ENCODE results near the gene IER3. TPM values are rescaled to one million over a fixed set of nuclear protein-coding genes. Genes with fewer than 3 reads are reported as not detected.

Gene IER3
- total and polyA plus RNA-seq, 2 of the 13 experiments (the other 11 are each of a cell fraction or from before 2014, with no cell fraction given): 51.1 to 131 TPM

DNA sequence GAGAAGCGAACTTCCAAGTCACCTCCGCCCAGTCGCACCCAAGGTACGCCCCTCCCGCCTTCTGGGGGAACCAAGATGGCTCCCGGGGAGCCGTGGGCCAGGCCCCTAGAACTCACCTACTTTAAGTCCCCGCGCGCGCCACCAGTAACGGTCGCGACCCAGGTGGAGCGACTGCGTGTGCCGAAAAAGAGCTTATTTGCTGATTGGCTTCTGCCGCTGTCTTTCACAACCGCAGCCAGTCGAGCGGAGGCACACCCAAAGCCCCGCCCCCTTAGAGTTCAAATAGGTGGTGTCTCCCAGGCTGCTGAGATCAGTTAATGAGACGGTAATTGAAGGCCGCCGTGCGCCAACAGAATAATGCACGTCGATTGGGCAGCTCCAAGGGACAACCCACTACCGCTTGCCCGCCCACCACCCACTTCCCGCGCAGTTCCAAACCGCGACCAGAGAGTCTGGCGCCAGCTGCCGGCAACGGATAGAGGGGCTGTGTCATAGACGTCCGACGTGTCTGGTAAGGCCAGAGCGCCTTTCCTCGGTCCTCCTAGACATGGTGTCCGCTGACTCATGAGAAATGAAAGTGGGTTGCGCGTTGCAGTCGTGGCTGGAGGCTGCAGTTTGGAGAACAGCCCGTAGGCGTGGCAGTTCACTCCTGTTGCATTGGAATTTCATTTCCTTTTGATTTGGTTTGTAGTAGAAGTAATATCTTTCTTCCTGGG, 27.1 kb downstream of the IER3 start, which contains the start of gene MDC1 (continued):
- TF ChIP-seq, protein P1, sequence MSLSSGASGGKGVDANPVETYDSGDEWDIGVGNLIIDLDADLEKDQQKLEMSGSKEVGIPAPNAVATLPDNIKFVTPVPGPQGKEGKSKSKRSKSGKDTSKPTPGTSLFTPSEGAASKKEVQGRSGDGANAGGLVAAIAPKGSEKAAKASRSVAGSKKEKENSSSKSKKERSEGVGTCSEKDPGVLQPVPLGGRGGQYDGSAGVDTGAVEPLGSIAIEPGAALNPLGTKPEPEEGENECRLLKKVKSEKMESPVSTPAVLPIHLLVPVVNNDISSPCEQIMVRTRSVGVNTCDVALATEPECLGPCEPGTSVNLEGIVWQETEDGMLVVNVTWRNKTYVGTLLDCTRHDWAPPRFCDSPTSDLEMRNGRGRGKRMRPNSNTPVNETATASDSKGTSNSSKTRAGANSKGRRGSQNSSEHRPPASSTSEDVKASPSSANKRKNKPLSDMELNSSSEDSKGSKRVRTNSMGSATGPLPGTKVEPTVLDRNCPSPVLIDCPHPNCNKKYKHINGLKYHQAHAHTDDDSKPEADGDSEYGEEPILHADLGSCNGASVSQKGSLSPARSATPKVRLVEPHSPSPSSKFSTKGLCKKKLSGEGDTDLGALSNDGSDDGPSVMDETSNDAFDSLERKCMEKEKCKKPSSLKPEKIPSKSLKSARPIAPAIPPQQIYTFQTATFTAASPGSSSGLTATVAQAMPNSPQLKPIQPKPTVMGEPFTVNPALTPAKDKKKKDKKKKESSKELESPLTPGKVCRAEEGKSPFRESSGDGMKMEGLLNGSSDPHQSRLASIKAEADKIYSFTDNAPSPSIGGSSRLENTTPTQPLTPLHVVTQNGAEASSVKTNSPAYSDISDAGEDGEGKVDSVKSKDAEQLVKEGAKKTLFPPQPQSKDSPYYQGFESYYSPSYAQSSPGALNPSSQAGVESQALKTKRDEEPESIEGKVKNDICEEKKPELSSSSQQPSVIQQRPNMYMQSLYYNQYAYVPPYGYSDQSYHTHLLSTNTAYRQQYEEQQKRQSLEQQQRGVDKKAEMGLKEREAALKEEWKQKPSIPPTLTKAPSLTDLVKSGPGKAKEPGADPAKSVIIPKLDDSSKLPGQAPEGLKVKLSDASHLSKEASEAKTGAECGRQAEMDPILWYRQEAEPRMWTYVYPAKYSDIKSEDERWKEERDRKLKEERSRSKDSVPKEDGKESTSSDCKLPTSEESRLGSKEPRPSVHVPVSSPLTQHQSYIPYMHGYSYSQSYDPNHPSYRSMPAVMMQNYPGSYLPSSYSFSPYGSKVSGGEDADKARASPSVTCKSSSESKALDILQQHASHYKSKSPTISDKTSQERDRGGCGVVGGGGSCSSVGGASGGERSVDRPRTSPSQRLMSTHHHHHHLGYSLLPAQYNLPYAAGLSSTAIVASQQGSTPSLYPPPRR (CRISPR knock-in tag; IDR thresholded peaks at IDR 0.05; ENCODE audit: borderline replicate concordance): peak; percentile 85
- TF ChIP-seq KMT2B (CRISPR knock-in tag; IDR thresholded peaks at IDR 0.05): peak; percentile 95
- TF ChIP-seq, protein P2, sequence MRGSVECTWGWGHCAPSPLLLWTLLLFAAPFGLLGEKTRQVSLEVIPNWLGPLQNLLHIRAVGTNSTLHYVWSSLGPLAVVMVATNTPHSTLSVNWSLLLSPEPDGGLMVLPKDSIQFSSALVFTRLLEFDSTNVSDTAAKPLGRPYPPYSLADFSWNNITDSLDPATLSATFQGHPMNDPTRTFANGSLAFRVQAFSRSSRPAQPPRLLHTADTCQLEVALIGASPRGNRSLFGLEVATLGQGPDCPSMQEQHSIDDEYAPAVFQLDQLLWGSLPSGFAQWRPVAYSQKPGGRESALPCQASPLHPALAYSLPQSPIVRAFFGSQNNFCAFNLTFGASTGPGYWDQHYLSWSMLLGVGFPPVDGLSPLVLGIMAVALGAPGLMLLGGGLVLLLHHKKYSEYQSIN (CRISPR knock-in tag; IDR thresholded peaks at IDR 0.05; ENCODE audit: borderline replicate concordance): no peak
- TF ChIP-seq, protein P3, sequence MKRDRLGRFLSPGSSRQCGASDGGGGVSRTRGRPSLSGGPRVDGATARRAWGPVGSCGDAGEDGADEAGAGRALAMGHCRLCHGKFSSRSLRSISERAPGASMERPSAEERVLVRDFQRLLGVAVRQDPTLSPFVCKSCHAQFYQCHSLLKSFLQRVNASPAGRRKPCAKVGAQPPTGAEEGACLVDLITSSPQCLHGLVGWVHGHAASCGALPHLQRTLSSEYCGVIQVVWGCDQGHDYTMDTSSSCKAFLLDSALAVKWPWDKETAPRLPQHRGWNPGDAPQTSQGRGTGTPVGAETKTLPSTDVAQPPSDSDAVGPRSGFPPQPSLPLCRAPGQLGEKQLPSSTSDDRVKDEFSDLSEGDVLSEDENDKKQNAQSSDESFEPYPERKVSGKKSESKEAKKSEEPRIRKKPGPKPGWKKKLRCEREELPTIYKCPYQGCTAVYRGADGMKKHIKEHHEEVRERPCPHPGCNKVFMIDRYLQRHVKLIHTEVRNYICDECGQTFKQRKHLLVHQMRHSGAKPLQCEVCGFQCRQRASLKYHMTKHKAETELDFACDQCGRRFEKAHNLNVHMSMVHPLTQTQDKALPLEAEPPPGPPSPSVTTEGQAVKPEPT (CRISPR knock-in tag; IDR thresholded peaks at IDR 0.05; ENCODE audit: low read depth): no peak
- TF ChIP-seq SMC3 (IDR thresholded peaks at IDR 0.05; ENCODE audit: low read length): no peak
- no peak for TF ChIP-seq ZNF263 (CRISPR knock-in tag; IDR thresholded peaks at IDR 0.05)
- TF ChIP-seq ATM (IDR thresholded peaks at IDR 0.05; ENCODE audit: borderline replicate concordance): no peak
- TF ChIP-seq, protein P4, sequence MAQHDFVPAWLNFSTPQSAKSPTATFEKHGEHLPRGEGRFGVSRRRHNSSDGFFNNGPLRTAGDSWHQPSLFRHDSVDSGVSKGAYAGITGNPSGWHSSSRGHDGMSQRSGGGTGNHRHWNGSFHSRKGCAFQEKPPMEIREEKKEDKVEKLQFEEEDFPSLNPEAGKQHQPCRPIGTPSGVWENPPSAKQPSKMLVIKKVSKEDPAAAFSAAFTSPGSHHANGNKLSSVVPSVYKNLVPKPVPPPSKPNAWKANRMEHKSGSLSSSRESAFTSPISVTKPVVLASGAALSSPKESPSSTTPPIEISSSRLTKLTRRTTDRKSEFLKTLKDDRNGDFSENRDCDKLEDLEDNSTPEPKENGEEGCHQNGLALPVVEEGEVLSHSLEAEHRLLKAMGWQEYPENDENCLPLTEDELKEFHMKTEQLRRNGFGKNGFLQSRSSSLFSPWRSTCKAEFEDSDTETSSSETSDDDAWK (CRISPR knock-in tag; IDR thresholded peaks at IDR 0.05): no peak
- TF ChIP-seq, protein P5, sequence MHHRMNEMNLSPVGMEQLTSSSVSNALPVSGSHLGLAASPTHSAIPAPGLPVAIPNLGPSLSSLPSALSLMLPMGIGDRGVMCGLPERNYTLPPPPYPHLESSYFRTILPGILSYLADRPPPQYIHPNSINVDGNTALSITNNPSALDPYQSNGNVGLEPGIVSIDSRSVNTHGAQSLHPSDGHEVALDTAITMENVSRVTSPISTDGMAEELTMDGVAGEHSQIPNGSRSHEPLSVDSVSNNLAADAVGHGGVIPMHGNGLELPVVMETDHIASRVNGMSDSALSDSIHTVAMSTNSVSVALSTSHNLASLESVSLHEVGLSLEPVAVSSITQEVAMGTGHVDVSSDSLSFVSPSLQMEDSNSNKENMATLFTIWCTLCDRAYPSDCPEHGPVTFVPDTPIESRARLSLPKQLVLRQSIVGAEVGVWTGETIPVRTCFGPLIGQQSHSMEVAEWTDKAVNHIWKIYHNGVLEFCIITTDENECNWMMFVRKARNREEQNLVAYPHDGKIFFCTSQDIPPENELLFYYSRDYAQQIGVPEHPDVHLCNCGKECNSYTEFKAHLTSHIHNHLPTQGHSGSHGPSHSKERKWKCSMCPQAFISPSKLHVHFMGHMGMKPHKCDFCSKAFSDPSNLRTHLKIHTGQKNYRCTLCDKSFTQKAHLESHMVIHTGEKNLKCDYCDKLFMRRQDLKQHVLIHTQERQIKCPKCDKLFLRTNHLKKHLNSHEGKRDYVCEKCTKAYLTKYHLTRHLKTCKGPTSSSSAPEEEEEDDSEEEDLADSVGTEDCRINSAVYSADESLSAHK (CRISPR knock-in tag; IDR thresholded peaks at IDR 0.05; ENCODE audit: borderline replicate concordance): peak; percentile 85
- TF ChIP-seq FIP1L1 (IDR thresholded peaks at IDR 0.05; ENCODE audit: borderline replicate concordance, insufficient read depth, low read depth, low read length): peak; percentile 84; the same call in 1 of the 2 replicates
- no peak for TF ChIP-seq PRMT3 (CRISPR knock-in tag; IDR thresholded peaks at IDR 0.05; ENCODE audit: borderline replicate concordance, low read depth)
- peak; percentile 77; the same call in 1 of the 2 replicates for TF ChIP-seq MAF1 (CRISPR knock-in tag; IDR thresholded peaks at IDR 0.05; ENCODE audit: borderline replicate concordance)
- TF ChIP-seq ZNF619 (CRISPR knock-in tag; IDR thresholded peaks at IDR 0.05): peak; percentile 88; the same call in 1 of the 2 replicates
- no peak for TF ChIP-seq ZNF24 (IDR thresholded peaks at IDR 0.05)
- TF ChIP-seq HOXA5 (CRISPR knock-in tag; IDR thresholded peaks at IDR 0.05): peak; percentile 82
